AG09319 (cell line): ENCODE data around the gene CEP89.

Experiments
- DNase-seq: peaks from one replicate; pipeline ENCODE4 v3.0.0-alpha.2; 2010; ENCODE audit warnings: low read depth; ENCODE audit errors: extremely low read depth
- CTCF ChIP-seq: IDR thresholded peaks from 2 replicates; pipeline ENCODE4 v1.5.1; 2011; ENCODE audit warnings: low read depth, mild to moderate bottlenecking, inconsistent platforms, low read length, moderate library complexity

Gene CEP89

GRCh38 chr19:32877977-32878745 is 93.6 kb downstream of the CEP89 start:
- no peak for TF ChIP-seq CTCF
- no peak for DNase-seq

- no peak for TF ChIP-seq CTCF
- DNase-seq, result no peak
Measured at GRCh38 chr19:32877323-32877912, 94.3 kb downstream of the CEP89 start.

- no peak for TF ChIP-seq CTCF
- no peak for DNase-seq
Measured at GRCh38 chr19:32876919-32877285, 94.9 kb downstream of the CEP89 start.

GRCh38 chr19:32876236-32876918 is 95.4 kb downstream of the CEP89 start:
- TF ChIP-seq CTCF, result no peak
- no peak for DNase-seq

GRCh38 chr19:32875428-32875827 is 96.3 kb downstream of the CEP89 start:
- no peak for DNase-seq
- no peak for TF ChIP-seq CTCF

- DNase-seq, result no peak
Measured at GRCh38 chr19:32874605-32875004, 97.2 kb downstream of the CEP89 start.

More at GRCh38 chr19:32874605-32875004, 97.2 kb downstream of the CEP89 start:
- TF ChIP-seq CTCF, result no peak
